ENCODE measurements around the gene ZDHHC8.

ZDHHC8 gene

GRCh38 chr22:20141186-20142077, 9.8 kb downstream of the ZDHHC8 start:
- 83% methylated on average over 22 of the region's 22 CpGs for WGBS
- no peaks in the 10 kb centered on the region for H3K27me3 ChIP-seq (ENCODE audit: control insufficient read depth in 1 of 2, insufficient read depth in 1 of 2, low read length in 2 of 2)

DNA sequence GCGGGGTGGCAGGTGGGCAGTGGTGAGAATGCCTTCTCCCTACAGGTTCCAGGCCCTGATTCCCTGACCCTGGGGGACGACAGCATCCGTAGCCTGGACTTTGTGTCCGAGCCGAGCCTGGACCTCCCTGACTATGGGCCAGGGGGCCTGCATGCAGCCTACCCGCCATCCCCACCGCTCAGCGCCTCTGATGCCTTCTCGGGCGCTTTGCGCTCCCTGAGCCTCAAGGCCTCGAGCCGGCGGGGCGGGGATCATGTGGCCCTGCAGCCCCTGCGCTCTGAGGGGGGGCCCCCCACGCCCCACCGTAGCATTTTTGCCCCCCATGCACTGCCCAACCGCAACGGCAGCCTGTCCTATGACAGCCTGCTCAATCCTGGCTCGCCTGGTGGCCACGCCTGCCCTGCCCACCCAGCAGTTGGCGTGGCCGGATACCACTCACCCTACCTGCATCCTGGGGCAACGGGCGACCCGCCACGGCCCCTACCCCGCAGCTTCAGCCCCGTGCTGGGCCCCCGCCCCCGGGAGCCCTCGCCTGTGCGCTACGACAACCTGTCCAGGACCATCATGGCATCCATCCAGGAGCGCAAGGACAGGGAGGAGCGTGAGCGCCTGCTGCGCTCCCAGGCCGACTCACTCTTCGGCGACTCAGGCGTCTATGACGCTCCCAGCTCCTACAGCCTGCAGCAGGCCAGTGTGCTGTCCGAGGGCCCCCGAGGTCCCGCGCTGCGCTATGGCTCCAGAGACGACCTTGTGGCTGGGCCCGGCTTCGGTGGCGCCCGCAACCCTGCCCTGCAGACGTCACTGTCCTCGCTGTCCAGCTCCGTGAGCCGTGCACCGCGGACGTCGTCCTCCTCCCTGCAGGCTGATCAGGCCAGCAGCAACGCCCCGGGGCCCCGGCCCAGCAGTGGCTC, 11.4 kb downstream of the ZDHHC8 start:
- Histone ChIP-seq H4K8ac (ENCODE audit: low read length) (no peak overlapping the region), H2BK5ac (ENCODE audit: low read depth, low read length, poor library complexity, severe bottlenecking) (no peak overlapping the region), H3K27me3 (ENCODE audit: control insufficient read depth in 1 of 2, insufficient read depth in 1 of 2, low read length in 2 of 2) (no peaks in the 10 kb centered on the region), H2AK5ac (ENCODE audit: low read length, severe bottlenecking) (peak overlapping the region; percentile 66), H2BK12ac (ENCODE audit: low read length in 2 of 2) (no peak overlapping the region), H2BK120ac (ENCODE audit: low read depth, low read length) (no peak overlapping the region), H3K4me1 (ENCODE audit: control insufficient read depth, insufficient read depth, low read depth, low read length) (peaks cover 52% of the 10 kb centered on the region), H3K14ac (ENCODE audit: low read length in 2 of 2) (no peak overlapping the region), H3K4me3 (ENCODE audit: insufficient read depth in 1 of 2, low read depth in 1 of 2, low read length in 2 of 2) (peak overlapping the region in 1 of 2 experiments; percentile 10), H3K36me3 (ENCODE audit: control insufficient read depth in 1 of 2, insufficient read depth in 2 of 2, low read depth in 1 of 2, low read length in 2 of 2) (peaks cover 18 to 73% of the 10 kb centered on the region in 2 experiments), H3K4ac (ENCODE audit: low read depth in 1 of 2, low read length in 2 of 2) (no peak overlapping the region), H3K79me1 (replicated peaks; ENCODE audit: low read length, poor library complexity, severe bottlenecking) (peaks cover 49% of the 10 kb centered on the region), H3K9ac (ENCODE audit: low read length) (no peak overlapping the region), H3K4me2 (ENCODE audit: low read length, poor library complexity, severe bottlenecking) (no peak overlapping the region), H3K9me3 (ENCODE audit: control insufficient read depth, low read length) (no peaks in the 10 kb centered on the region), H2AFZ (ENCODE audit: low read depth, low read length) (no peak overlapping the region), H3K27ac (ENCODE audit: low read length, poor library complexity, severe bottlenecking) (no peak overlapping the region), H4K91ac (ENCODE audit: low read length) (no peak overlapping the region), H3K18ac (ENCODE audit: low read depth in 1 of 2, low read length in 2 of 2) (no peak overlapping the region), H2BK15ac (ENCODE audit: low read depth, poor library complexity, severe bottlenecking) (no peak overlapping the region), H3K23ac (ENCODE audit: low read length in 2 of 2) (no peak overlapping the region)
- DNase-seq: no peak
- whole genome bisulfite sequencing: 96% methylated on average over 63 of the region's 65 CpGs

More at GRCh38 chr22:20141186-20142077, 9.8 kb downstream of the ZDHHC8 start:
- H3K9me3 ChIP-seq (ENCODE audit: control insufficient read depth, low read length): no peaks in the 10 kb centered on the region
- peak overlapping the region in 1 of 2 experiments; percentile 44 for H3K14ac ChIP-seq (ENCODE audit: low read length in 2 of 2)
- no peak overlapping the region for H3K23ac ChIP-seq (ENCODE audit: low read length in 2 of 2)
- no peak overlapping the region for H2BK120ac ChIP-seq (ENCODE audit: low read depth, low read length)
- H3K4ac ChIP-seq (ENCODE audit: low read depth in 1 of 2, low read length in 2 of 2): no peak overlapping the region
- no peak overlapping the region for H2AFZ ChIP-seq (ENCODE audit: low read depth, low read length)
- no peak overlapping the region for H3K4me3 ChIP-seq (ENCODE audit: insufficient read depth in 1 of 2, low read depth in 1 of 2, low read length in 2 of 2)
- H3K18ac ChIP-seq (ENCODE audit: low read depth in 1 of 2, low read length in 2 of 2): peak overlapping the region in 1 of 2 experiments; percentile 11
- H3K9ac ChIP-seq (ENCODE audit: low read length): peak overlapping the region; percentile 45
- H3K36me3 ChIP-seq (ENCODE audit: control insufficient read depth in 1 of 2, insufficient read depth in 2 of 2, low read depth in 1 of 2, low read length in 2 of 2): peaks cover 18 to 68% of the 10 kb centered on the region in 2 experiments
- DNase-seq: peak; percentile 49
- peak overlapping the region; percentile 82 for H3K27ac ChIP-seq (ENCODE audit: low read length, poor library complexity, severe bottlenecking)
- H4K8ac ChIP-seq (ENCODE audit: low read length): no peak overlapping the region
- no peak overlapping the region for H2BK12ac ChIP-seq (ENCODE audit: low read length in 2 of 2)
- no peak overlapping the region for H4K91ac ChIP-seq (ENCODE audit: low read length)
- H3K79me1 ChIP-seq (replicated peaks; ENCODE audit: low read length, poor library complexity, severe bottlenecking): peaks cover 44% of the 10 kb centered on the region
- H2BK15ac ChIP-seq (ENCODE audit: low read depth, poor library complexity, severe bottlenecking): no peak overlapping the region
- peaks cover 53% of the 10 kb centered on the region for H3K4me1 ChIP-seq (ENCODE audit: control insufficient read depth, insufficient read depth, low read depth, low read length)
- H2AK5ac ChIP-seq (ENCODE audit: low read length, severe bottlenecking): peak overlapping the region; percentile 37
- H3K4me2 ChIP-seq (ENCODE audit: low read length, poor library complexity, severe bottlenecking): no peak overlapping the region
- peak overlapping the region; percentile 39 for H2BK5ac ChIP-seq (ENCODE audit: low read depth, low read length, poor library complexity, severe bottlenecking)

DNA sequence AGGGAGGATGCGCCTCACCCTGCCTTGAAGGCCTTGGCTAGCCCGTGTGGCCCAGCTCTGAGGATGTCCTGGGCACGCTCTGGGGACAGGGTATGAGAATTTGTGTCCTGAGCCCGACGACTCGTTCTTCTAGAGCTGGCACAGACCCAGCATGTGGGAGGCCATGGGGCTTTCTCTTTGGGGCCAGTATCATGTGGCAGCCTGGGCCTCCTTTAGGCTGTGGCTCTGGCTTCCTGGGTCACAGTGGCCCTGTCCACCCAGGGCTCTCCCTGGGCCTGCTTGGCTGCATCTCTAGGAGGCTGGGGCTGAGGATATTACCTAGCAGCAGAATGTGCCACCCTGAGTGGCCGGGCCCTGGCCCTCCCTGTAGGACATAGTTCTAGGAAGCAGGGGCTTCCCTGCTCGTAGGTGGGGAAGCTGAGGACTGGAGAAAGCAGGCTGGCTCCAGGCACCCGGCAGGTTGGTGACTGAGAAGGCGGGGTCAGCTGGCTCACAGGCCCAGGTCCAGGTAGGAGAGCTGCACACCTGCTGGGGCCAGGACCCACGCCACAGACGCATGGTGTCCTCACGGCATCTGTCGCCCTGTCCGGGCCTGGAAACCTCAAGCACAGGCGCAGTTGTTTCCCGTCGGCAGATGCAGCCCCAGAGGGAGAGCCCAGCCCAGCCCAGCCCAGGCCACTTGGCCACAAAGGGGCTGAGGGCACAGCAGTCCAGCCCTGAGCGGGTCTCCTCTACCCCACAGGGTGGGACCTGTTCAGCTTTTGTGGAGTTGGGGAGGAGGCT, 12.5 kb downstream of the ZDHHC8 start:
- no peak overlapping the region for H2BK5ac ChIP-seq (ENCODE audit: low read depth, low read length, poor library complexity, severe bottlenecking)
- H4K8ac ChIP-seq (ENCODE audit: low read length): no peak overlapping the region
- peaks cover 44% of the 10 kb centered on the region for H3K79me1 ChIP-seq (replicated peaks; ENCODE audit: low read length, poor library complexity, severe bottlenecking)
- H2BK120ac ChIP-seq (ENCODE audit: low read depth, low read length): no peak overlapping the region
- no peak overlapping the region for H3K14ac ChIP-seq (ENCODE audit: low read length in 2 of 2)
- H3K18ac ChIP-seq (ENCODE audit: low read depth in 1 of 2, low read length in 2 of 2): no peak overlapping the region
- H3K9ac ChIP-seq (ENCODE audit: low read length): no peak overlapping the region
- H3K27me3 ChIP-seq (ENCODE audit: control insufficient read depth in 1 of 2, insufficient read depth in 1 of 2, low read length in 2 of 2): no peaks in the 10 kb centered on the region
- 94% methylated on average over 19 of the region's 19 CpGs for whole genome bisulfite sequencing
- no peak for DNase-seq
- no peak overlapping the region for H3K4ac ChIP-seq (ENCODE audit: low read depth in 1 of 2, low read length in 2 of 2)
- no peak overlapping the region for H3K4me2 ChIP-seq (ENCODE audit: low read length, poor library complexity, severe bottlenecking)
- H3K27ac ChIP-seq (ENCODE audit: low read length, poor library complexity, severe bottlenecking): no peak overlapping the region
- H2BK12ac ChIP-seq (ENCODE audit: low read length in 2 of 2): no peak overlapping the region
- peaks cover 49% of the 10 kb centered on the region for H3K4me1 ChIP-seq (ENCODE audit: control insufficient read depth, insufficient read depth, low read depth, low read length)
- H2AFZ ChIP-seq (ENCODE audit: low read depth, low read length): no peak overlapping the region
- H3K23ac ChIP-seq (ENCODE audit: low read length in 2 of 2): no peak overlapping the region
- peak overlapping the region; percentile 26 for H2BK15ac ChIP-seq (ENCODE audit: low read depth, poor library complexity, severe bottlenecking)
- no peaks in the 10 kb centered on the region for H3K9me3 ChIP-seq (ENCODE audit: control insufficient read depth, low read length)
- no peak overlapping the region for H3K4me3 ChIP-seq (ENCODE audit: insufficient read depth in 1 of 2, low read depth in 1 of 2, low read length in 2 of 2)
- no peak overlapping the region for H4K91ac ChIP-seq (ENCODE audit: low read length)
- H3K36me3 ChIP-seq (ENCODE audit: control insufficient read depth in 1 of 2, insufficient read depth in 2 of 2, low read depth in 1 of 2, low read length in 2 of 2): peaks cover 18 to 78% of the 10 kb centered on the region in 2 experiments
- H2AK5ac ChIP-seq (ENCODE audit: low read length, severe bottlenecking): peak overlapping the region; percentile 27
